ENCODE data around the gene CNPY3. TPM values are rescaled to one million over a fixed set of nuclear protein-coding genes. Genes with fewer than 3 reads are reported as not detected.

The CNPY3 gene
- total RNA-seq, 1 experiment from 2014 or later = 56.1 TPM

GRCh38 chr6:42978487-42978838 is 49.2 kb downstream of the CNPY3 start:
- BruUV-seq (replicated peaks) = no TSS peak

DNA sequence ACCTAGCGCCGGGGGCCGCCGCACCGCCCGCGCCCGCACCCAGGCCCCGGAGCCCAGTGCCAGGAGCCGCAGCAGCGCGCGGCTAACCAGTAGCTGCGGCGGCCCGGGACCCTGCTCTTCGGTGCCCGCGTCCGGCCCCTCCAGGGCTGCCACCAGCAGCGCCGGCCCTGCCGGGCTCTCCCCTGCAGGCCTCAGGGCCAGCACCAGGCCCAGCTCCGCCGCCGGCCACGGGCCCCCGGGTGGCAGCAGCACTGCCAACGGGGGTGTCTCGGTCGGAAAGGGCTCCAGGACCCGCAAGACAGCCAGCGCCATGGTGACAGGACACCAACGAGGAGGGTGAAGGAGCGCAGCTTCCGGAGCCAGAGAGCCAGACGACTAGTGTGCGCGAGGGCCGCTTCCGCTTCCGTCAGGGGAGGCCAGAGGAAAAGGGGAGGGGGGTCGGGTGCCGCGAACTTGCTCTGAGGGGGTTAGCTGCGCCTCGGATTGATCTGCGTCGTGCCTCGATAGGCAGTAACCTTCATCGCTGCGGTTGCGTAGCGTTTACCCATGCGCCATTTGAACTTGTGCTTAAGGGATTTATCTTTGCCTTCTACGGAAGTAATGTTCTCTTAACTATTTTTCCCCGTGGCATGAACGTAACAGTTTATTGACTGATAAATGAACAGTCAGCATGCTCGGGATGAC is 49.7 kb downstream of the CNPY3 start, which contains the start of gene PEX6:
TSS of gene PEX6 (minus strand) at position 343 of the 684 bp plus-strand sequence. CDS start at position 312, 31 bp downstream.
- CTCF ChIA-PET = interaction anchor here (0.7 to 1.0 kb wide), 3 partner anchors 19 to 165 kb away, joined by 3 to 4 read pairs (median 4); partner anchors contain the start of genes GNMT, KLHDC3 and MEA1
- Histone ChIP-seq H3K4me3 (ENCODE audit: low read depth, low read length) (peak within 1 kb of the TSS; percentile 73), H3K27me3 (replicated peaks; ENCODE audit: control insufficient read depth, insufficient read depth, low read length) (no peaks in the 10 kb centered on the region), H3K36me3 (ENCODE audit: control insufficient read depth, insufficient read depth, low read length) (no peaks in the 10 kb centered on the region), H3K4me1 (no peaks in the 10 kb centered on the region), H3K9me3 (no peaks in the 10 kb centered on the region)
- POLR2A ChIA-PET = interaction anchor here (0.8 to 2.0 kb wide), 5 partner anchors 14 to 81 kb away, joined by 3 to 10 read pairs (median 3); partner anchors contain the start of genes CNPY3, CUL7 and KLC4
- Mint-ChIP-seq H3K4me1 (ENCODE audit: low read depth, unreplicated experiment) (peaks cover 10% of the 10 kb centered on the region), H3K36me3 (ENCODE audit: insufficient read depth, unreplicated experiment) (peaks cover 21% of the 10 kb centered on the region), H3K9me3 (ENCODE audit: unreplicated experiment) (no peaks in the 10 kb centered on the region), H3K27me3 (ENCODE audit: insufficient read depth, unreplicated experiment) (no peaks in the 10 kb centered on the region), H3K27ac (ENCODE audit: unreplicated experiment) (peak within 1 kb of the TSS; percentile 86), H3K4me3 (ENCODE audit: unreplicated experiment) (peak within 1 kb of the TSS; percentile 83)
- no TSS peak for BruUV-seq (replicated peaks)
- peak; percentile 88 to 91 for DNase-seq
- intact Hi-C loops (cut with micrococcal nuclease; ENCODE audit: unreplicated experiment) = loop anchor here (1.0 kb wide), 1 partner anchor 50 kb away; the partner anchor contains the start of gene CNPY3
- TF ChIP-seq, protein P1, sequence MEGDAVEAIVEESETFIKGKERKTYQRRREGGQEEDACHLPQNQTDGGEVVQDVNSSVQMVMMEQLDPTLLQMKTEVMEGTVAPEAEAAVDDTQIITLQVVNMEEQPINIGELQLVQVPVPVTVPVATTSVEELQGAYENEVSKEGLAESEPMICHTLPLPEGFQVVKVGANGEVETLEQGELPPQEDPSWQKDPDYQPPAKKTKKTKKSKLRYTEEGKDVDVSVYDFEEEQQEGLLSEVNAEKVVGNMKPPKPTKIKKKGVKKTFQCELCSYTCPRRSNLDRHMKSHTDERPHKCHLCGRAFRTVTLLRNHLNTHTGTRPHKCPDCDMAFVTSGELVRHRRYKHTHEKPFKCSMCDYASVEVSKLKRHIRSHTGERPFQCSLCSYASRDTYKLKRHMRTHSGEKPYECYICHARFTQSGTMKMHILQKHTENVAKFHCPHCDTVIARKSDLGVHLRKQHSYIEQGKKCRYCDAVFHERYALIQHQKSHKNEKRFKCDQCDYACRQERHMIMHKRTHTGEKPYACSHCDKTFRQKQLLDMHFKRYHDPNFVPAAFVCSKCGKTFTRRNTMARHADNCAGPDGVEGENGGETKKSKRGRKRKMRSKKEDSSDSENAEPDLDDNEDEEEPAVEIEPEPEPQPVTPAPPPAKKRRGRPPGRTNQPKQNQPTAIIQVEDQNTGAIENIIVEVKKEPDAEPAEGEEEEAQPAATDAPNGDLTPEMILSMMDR (IDR thresholded peaks at IDR 0.05; ENCODE audit: insufficient read depth in 1 of 2, low read depth in 1 of 2, low read length in 1 of 2, severe bottlenecking in 1 of 2, unreplicated experiment in 1 of 2) = no peak

More at GRCh38 chr6:42978487-42978838, 49.2 kb downstream of the CNPY3 start:
- ChIA-PET POLR2A (interaction anchor here (0.6 to 2.0 kb wide), 5 partner anchors 13 to 81 kb away, joined by 3 to 10 read pairs (median 4); partner anchors contain the start of genes CNPY3, CUL7 and KLC4), CTCF (interaction anchor here (0.9 to 1.0 kb wide), 2 partner anchors 18 to 165 kb away, joined by 4 read pairs; partner anchors contain the start of gene GNMT)
- peak overlapping the region; percentile 73 for H3K4me3 ChIP-seq (ENCODE audit: low read depth, low read length)
- peaks cover 21% of the 10 kb centered on the region for H3K36me3 Mint-ChIP-seq (ENCODE audit: insufficient read depth, unreplicated experiment)
- H3K27me3 ChIP-seq (replicated peaks; ENCODE audit: control insufficient read depth, insufficient read depth, low read length) = no peaks in the 10 kb centered on the region
- peak in 1 of 2 experiments; percentile 48 for DNase-seq
- peak overlapping the region; percentile 83 for H3K4me3 Mint-ChIP-seq (ENCODE audit: unreplicated experiment)
- H3K9me3 Mint-ChIP-seq (ENCODE audit: unreplicated experiment) = no peaks in the 10 kb centered on the region
- TF ChIP-seq, protein P1 (IDR thresholded peaks at IDR 0.05; ENCODE audit: insufficient read depth in 1 of 2, low read depth in 1 of 2, low read length in 1 of 2, severe bottlenecking in 1 of 2, unreplicated experiment in 1 of 2) = no peak
- H3K4me1 Mint-ChIP-seq (ENCODE audit: low read depth, unreplicated experiment) = peaks cover 6% of the 10 kb centered on the region
- intact Hi-C loops (cut with micrococcal nuclease; ENCODE audit: unreplicated experiment) = no loop called here
- no peaks in the 10 kb centered on the region for H3K9me3 ChIP-seq
- H3K27ac Mint-ChIP-seq (ENCODE audit: unreplicated experiment) = peak overlapping the region; percentile 76
- H3K4me1 ChIP-seq = no peaks in the 10 kb centered on the region
- no peaks in the 10 kb centered on the region for H3K27me3 Mint-ChIP-seq (ENCODE audit: insufficient read depth, unreplicated experiment)
- H3K36me3 ChIP-seq (ENCODE audit: control insufficient read depth, insufficient read depth, low read length) = no peaks in the 10 kb centered on the region

- H3K9me3 ChIP-seq = no peaks in the 10 kb centered on the region
- DNase-seq = no peak
- peak overlapping the region; percentile 73 for H3K4me3 ChIP-seq (ENCODE audit: low read depth, low read length)
- Mint-ChIP-seq H3K9me3 (ENCODE audit: unreplicated experiment) (no peaks in the 10 kb centered on the region), H3K36me3 (ENCODE audit: insufficient read depth, unreplicated experiment) (peaks cover 21% of the 10 kb centered on the region), H3K4me3 (ENCODE audit: unreplicated experiment) (peak overlapping the region; percentile 83), H3K27me3 (ENCODE audit: insufficient read depth, unreplicated experiment) (no peaks in the 10 kb centered on the region), H3K4me1 (ENCODE audit: low read depth, unreplicated experiment) (peaks cover 13% of the 10 kb centered on the region), H3K27ac (ENCODE audit: unreplicated experiment) (peak overlapping the region; percentile 86)
- ChIA-PET CTCF (interaction anchor here (0.6 to 0.7 kb wide), 2 partner anchors 23 to 34 kb away, joined by 3 read pairs; partner anchors contain the start of genes KLHDC3 and MEA1), POLR2A (interaction anchor here (0.8 to 2.0 kb wide), 3 partner anchors 15 to 50 kb away, joined by 3 to 10 read pairs (median 4); partner anchors contain the start of gene CNPY3)
- intact Hi-C loops (cut with micrococcal nuclease; ENCODE audit: unreplicated experiment) = loop anchor here (1.0 to 10.0 kb wide), 2 partner anchors 50 to 75 kb away; partner anchors contain the start of gene CNPY3
- TSS peak; percentile 74 for BruUV-seq (replicated peaks)
- no peaks in the 10 kb centered on the region for H3K36me3 ChIP-seq (ENCODE audit: control insufficient read depth, insufficient read depth, low read length)
- H3K4me1 ChIP-seq = no peaks in the 10 kb centered on the region
- H3K27me3 ChIP-seq (replicated peaks; ENCODE audit: control insufficient read depth, insufficient read depth, low read length) = no peaks in the 10 kb centered on the region
- TF ChIP-seq, protein P1 (IDR thresholded peaks at IDR 0.05; ENCODE audit: insufficient read depth in 1 of 2, low read depth in 1 of 2, low read length in 1 of 2, severe bottlenecking in 1 of 2, unreplicated experiment in 1 of 2) = no peak
Observed at GRCh38 chr6:42979523-42980177, 50.4 kb downstream of the CNPY3 start.

Data from Caco-2 (cell line).